Measurements from ENCODE around the gene DNAAF3.
A peak's percentile ranks its signal among the peaks of the same experiment; 100 is the strongest.
"Not testable (repeated sequence)": the region's sequence is repeated elsewhere in the genome, so short reads cannot be mapped to it uniquely, and the experiment has no call there.

DNAAF3 gene

GRCh38 chr19:55175117-55175867, 8.9 kb upstream of the DNAAF3 start:
- no peak for DNase-seq

GRCh38 chr19:55174425-55175116, 8.2 kb upstream of the DNAAF3 start:
- no peak for DNase-seq

- DNase-seq, result no peak
Measured at GRCh38 chr19:55173714-55174409, 7.4 kb upstream of the DNAAF3 start.

GRCh38 chr19:55173186-55173713, 6.8 kb upstream of the DNAAF3 start:
- no peak for DNase-seq

GRCh38 chr19:55172741-55173140, 6.3 kb upstream of the DNAAF3 start:
- no peak for DNase-seq

- DNase-seq, result not testable (repeated sequence)
Measured at GRCh38 chr19:55172318-55172717, 5.9 kb upstream of the DNAAF3 start.

GRCh38 chr19:55171440-55171839, 5.0 kb upstream of the DNAAF3 start:
- DNase-seq, result no peak

GRCh38 chr19:55169136-55169535, 2.7 kb upstream of the DNAAF3 start:
- no peak for DNase-seq

- peak; percentile 60 for DNase-seq
Measured at GRCh38 chr19:55165952-55166529, 372 bp downstream of the DNAAF3 start.

GRCh38 chr19:55161571-55162322, 4.7 kb downstream of the DNAAF3 start:
- no peak for DNase-seq

- no peak for DNase-seq
Measured at GRCh38 chr19:55160986-55161365, 5.4 kb downstream of the DNAAF3 start.

GRCh38 chr19:55160128-55160985, 6.1 kb downstream of the DNAAF3 start:
- peak; percentile 89 for DNase-seq

GRCh38 chr19:55158848-55159749, 7.3 kb downstream of the DNAAF3 start:
- DNase-seq, result no peak

GRCh38 chr19:55158423-55158822, 8.0 kb downstream of the DNAAF3 start:
- no peak for DNase-seq

- DNase-seq, result no peak
Measured at GRCh38 chr19:55157064-55157908, 9.1 kb downstream of the DNAAF3 start, which contains the start of gene TNNI3. Gene TNNI3 (minus strand): TSS chr19:55157732. CDS start chr19:55157589, 143 bp downstream.

GRCh38 chr19:55156202-55157063, 10.0 kb downstream of the DNAAF3 start:
- DNase-seq, result peak; percentile 62

- not testable (repeated sequence) for DNase-seq
Measured at GRCh38 chr19:55155784-55156183, 10.6 kb downstream of the DNAAF3 start.

GRCh38 chr19:55153652-55154264, 12.7 kb downstream of the DNAAF3 start:
- no peak for DNase-seq

Data from NCI-H1048 (cell line).